Mesendoderm (in vitro differentiated cells): ENCODE measurements around the gene PRICKLE1.
"Not testable (repeated sequence)": the region's sequence is repeated elsewhere in the genome, so short reads cannot be mapped to it uniquely, and the experiment has no call there.

ENCODE experiments used
- DNase-seq: peaks from one replicate; pipeline ENCODE4 v3.0.0; 2013
- H2AK5ac ChIP-seq: 2 replicates; pipeline ENCODE4 v1.6.1; 2013; ENCODE audit warnings: low read length, inconsistent platforms
- H2BK120ac ChIP-seq: 2 replicates; pipeline ENCODE4 v1.6.1; 2013; ENCODE audit warnings: low read depth, mild to moderate bottlenecking, low read length, moderate library complexity, mixed read lengths
- H2BK15ac ChIP-seq: replicated peaks from 2 replicates; pipeline ENCODE4 v1.6.1; 2013; ENCODE audit warnings: low read depth, mild to moderate bottlenecking, moderate library complexity
- H2BK5ac ChIP-seq: 2 replicates; pipeline ENCODE4 v1.6.1; 2013; ENCODE audit warnings: low read length, inconsistent platforms
- H3K18ac ChIP-seq: 2 replicates; pipeline ENCODE4 v1.6.1; 2013; ENCODE audit warnings: mild to moderate bottlenecking, low read length, mixed read lengths
- H3K23ac ChIP-seq: one replicate; pipeline ENCODE4 v1.6.1; 2013; ENCODE audit warnings: low read length
- H3K27ac ChIP-seq: 2 replicates; pipeline ENCODE4 v1.5.1; 2013; ENCODE audit warnings: low read depth, mild to moderate bottlenecking, inconsistent platforms, low read length, moderate library complexity
- H3K27me3 ChIP-seq: 2 replicates; pipeline ENCODE4 v1.6.1; 2013; ENCODE audit warnings: low read length, control low read depth, mild to moderate bottlenecking, inconsistent platforms; ENCODE audit not compliant: insufficient read depth, poor library complexity
- H3K36me3 ChIP-seq: 2 replicates; pipeline ENCODE4 v1.6.1; 2013; ENCODE audit warnings: low read length, inconsistent platforms; ENCODE audit not compliant: control insufficient read depth, insufficient read depth
- H3K4ac ChIP-seq: one replicate; pipeline ENCODE4 v1.6.1; 2013; ENCODE audit warnings: low read depth, mild to moderate bottlenecking, low read length, moderate library complexity
- H3K4me1 ChIP-seq: 2 replicates; pipeline ENCODE4 v1.6.1; 2013; ENCODE audit warnings: low read depth, low read length, inconsistent platforms; ENCODE audit not compliant: control insufficient read depth
- H3K4me2 ChIP-seq: 2 replicates; pipeline ENCODE4 v1.6.1; 2013; ENCODE audit warnings: low read length
- H3K4me3 ChIP-seq: 2 replicates; pipeline ENCODE4 v1.5.1; 2013; ENCODE audit warnings: mild to moderate bottlenecking, low read length
- H3K56ac ChIP-seq: one replicate; pipeline ENCODE4 v1.6.1; 2013; ENCODE audit warnings: low read length
- H3K79me1 ChIP-seq: 2 replicates; pipeline ENCODE4 v1.6.1; 2013; ENCODE audit warnings: low read length, inconsistent platforms
- H3K79me2 ChIP-seq: 2 replicates; pipeline ENCODE4 v1.6.1; 2013; ENCODE audit warnings: mild to moderate bottlenecking, low read length; ENCODE audit not compliant: control insufficient read depth, insufficient read depth
- H3K9ac ChIP-seq: 2 replicates; pipeline ENCODE4 v1.6.1; 2013; ENCODE audit warnings: low read length, inconsistent platforms
- H4K5ac ChIP-seq: one replicate; pipeline ENCODE4 v1.6.1; 2013; ENCODE audit warnings: low read length
- H4K8ac ChIP-seq: one replicate; pipeline ENCODE4 v1.6.1; 2013; ENCODE audit warnings: low read depth, mild to moderate bottlenecking, control low read depth, low read length, moderate library complexity
- WGBS: extraction: QIAGEN DNeasy Blood & Tissue Kit; methylation state at CpG from one replicate; pipeline ENCODE4 v1.1.7; 2013; ENCODE audit warnings: low lambda C conversion rate, missing lambda C conversion rate; ENCODE audit not compliant: insufficient coverage; ENCODE audit errors: extremely low coverage; 5-methylcytosine and 5-hydroxymethylcytosine counted together

The PRICKLE1 gene

DNA sequence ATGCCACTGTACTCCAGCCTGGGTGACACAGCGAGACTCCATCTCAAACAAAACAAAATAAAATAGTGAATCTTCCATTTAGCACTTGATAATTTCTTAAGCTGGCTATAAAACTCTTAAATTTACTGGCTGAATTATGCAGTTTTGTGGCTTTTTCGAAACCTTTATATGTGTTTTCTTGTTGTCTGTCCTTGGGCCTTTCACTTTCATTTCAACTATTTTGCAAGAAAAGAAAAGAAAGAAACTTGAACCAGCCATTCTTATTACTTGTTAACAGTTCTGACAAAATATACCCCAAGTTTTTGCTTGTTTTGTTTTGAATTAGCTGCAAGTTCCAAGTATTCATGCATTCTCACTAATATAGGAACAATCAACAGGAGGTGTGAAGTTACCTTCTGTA, 42.8 kb downstream of the PRICKLE1 start:
- H3K36me3 ChIP-seq = no peaks in the 10 kb centered on the region
- H3K9ac ChIP-seq = no peak overlapping the region
- no peak overlapping the region for H3K4me2 ChIP-seq
- no peaks in the 10 kb centered on the region for H3K4me1 ChIP-seq
- no peak overlapping the region for H3K4me3 ChIP-seq
- H4K8ac ChIP-seq = no peak overlapping the region
- H3K79me2 ChIP-seq = no peaks in the 10 kb centered on the region
- no peak overlapping the region for H3K23ac ChIP-seq
- H2BK5ac ChIP-seq = no peak overlapping the region
- H3K18ac ChIP-seq = no peak overlapping the region
- no peak overlapping the region for H3K56ac ChIP-seq
- H4K5ac ChIP-seq = no peak overlapping the region
- WGBS = no CpG with 5 or more reads among the region's 2 CpGs
- H3K27me3 ChIP-seq = no peaks in the 10 kb centered on the region
- no peak overlapping the region for H3K4ac ChIP-seq
- no peak for DNase-seq
- no peaks in the 10 kb centered on the region for H3K79me1 ChIP-seq
- H3K27ac ChIP-seq = no peak overlapping the region
- no peak overlapping the region for H2BK120ac ChIP-seq
- no peak overlapping the region for H2AK5ac ChIP-seq
- no peak overlapping the region for H2BK15ac ChIP-seq

DNA sequence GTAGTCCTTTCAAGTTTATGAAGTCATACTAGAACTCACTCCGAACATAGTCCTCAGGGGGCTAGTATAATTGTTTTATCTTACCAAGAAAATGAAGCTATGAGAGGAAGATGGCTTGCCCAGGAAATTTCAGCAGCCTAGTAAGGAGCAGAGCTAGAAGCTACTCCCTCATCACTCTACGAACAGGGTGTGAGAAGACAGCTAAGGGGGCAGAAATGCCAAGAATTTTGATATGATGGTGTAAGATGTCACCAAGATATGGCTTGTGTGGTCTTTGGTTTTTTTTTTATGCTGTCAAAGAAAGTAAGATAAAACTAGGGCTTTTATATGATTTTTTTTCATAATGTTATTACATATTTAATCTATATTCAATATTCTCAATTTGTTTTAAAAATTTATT, 47.6 kb downstream of the PRICKLE1 start:
- DNase-seq = no peak
- no peak overlapping the region for H2AK5ac ChIP-seq
- no peak overlapping the region for H3K18ac ChIP-seq
- no peak overlapping the region for H3K4me2 ChIP-seq
- H3K4ac ChIP-seq = no peak overlapping the region
- H2BK15ac ChIP-seq = no peak overlapping the region
- no peaks in the 10 kb centered on the region for H3K79me2 ChIP-seq
- no peak overlapping the region for H3K27ac ChIP-seq
- no peaks in the 10 kb centered on the region for H3K79me1 ChIP-seq
- no peak overlapping the region for H3K4me3 ChIP-seq
- H3K23ac ChIP-seq = no peak overlapping the region
- H4K8ac ChIP-seq = no peak overlapping the region
- no peaks in the 10 kb centered on the region for H3K36me3 ChIP-seq
- H3K4me1 ChIP-seq = no peaks in the 10 kb centered on the region
- H4K5ac ChIP-seq = no peak overlapping the region
- no peak overlapping the region for H2BK120ac ChIP-seq
- H2BK5ac ChIP-seq = no peak overlapping the region
- no peak overlapping the region for H3K9ac ChIP-seq
- H3K56ac ChIP-seq = no peak overlapping the region
- no CpG with 5 or more reads among the region's 2 CpGs for WGBS
- H3K27me3 ChIP-seq = no peaks in the 10 kb centered on the region

GRCh38 chr12:42541308-42541707, 48.2 kb downstream of the PRICKLE1 start:
- DNase-seq, H3K56ac ChIP-seq, H3K4me2 ChIP-seq, H2BK15ac ChIP-seq, H3K79me1 ChIP-seq, H3K36me3 ChIP-seq, H3K4ac ChIP-seq, H2AK5ac ChIP-seq, H3K27ac ChIP-seq, H3K27me3 ChIP-seq, H3K9ac ChIP-seq, H3K4me1 ChIP-seq, H3K4me3 ChIP-seq, H4K8ac ChIP-seq, H4K5ac ChIP-seq, H3K18ac ChIP-seq, H2BK5ac ChIP-seq, H3K79me2 ChIP-seq, H3K23ac ChIP-seq, H2BK120ac ChIP-seq: not testable (repeated sequence)
- WGBS = no CpG with 5 or more reads among the region's 2 CpGs

DNA sequence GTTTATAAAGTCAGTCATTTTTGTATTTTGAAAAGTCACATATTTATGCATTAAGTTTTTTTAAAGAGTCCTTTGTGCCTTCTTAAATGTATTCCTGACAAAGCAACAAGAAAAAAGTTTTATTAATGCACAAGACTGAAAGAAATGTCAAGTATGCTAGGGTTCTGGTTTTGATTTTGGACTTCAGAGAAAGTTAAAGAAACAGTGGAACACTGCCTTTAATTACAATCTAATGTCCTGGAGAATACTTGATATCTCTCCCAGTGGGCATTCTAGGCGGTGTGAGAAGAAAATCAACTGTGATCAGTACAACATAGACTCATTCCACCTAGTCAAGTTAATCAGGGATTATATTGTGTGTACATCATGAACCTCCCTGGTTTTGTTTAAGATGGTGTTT, 49.9 kb downstream of the PRICKLE1 start:
- Histone ChIP-seq H3K27me3 (no peaks in the 10 kb centered on the region), H3K4me3 (no peak overlapping the region), H3K27ac (no peak overlapping the region), H3K79me1 (peaks cover 2% of the 10 kb centered on the region), H2BK120ac (no peak overlapping the region), H2BK5ac (no peak overlapping the region), H2BK15ac (no peak overlapping the region), H3K4me2 (no peak overlapping the region), H3K4me1 (no peaks in the 10 kb centered on the region), H2AK5ac (no peak overlapping the region), H4K8ac (no peak overlapping the region), H3K4ac (no peak overlapping the region), H3K79me2 (no peaks in the 10 kb centered on the region), H3K18ac (no peak overlapping the region), H3K23ac (no peak overlapping the region), H3K9ac (no peak overlapping the region), H4K5ac (no peak overlapping the region), H3K56ac (no peak overlapping the region), H3K36me3 (no peaks in the 10 kb centered on the region)
- WGBS = no CpG with 5 or more reads among the region's 1 CpG
- DNase-seq = peak; percentile 35

GRCh38 chr12:42538203-42538602, 51.3 kb downstream of the PRICKLE1 start:
- Histone ChIP-seq H3K56ac (no peak overlapping the region), H2BK120ac (no peak overlapping the region), H3K79me1 (peaks cover 2% of the 10 kb centered on the region), H3K4ac (no peak overlapping the region), H2BK15ac (no peak overlapping the region), H3K23ac (no peak overlapping the region), H3K36me3 (no peaks in the 10 kb centered on the region), H2AK5ac (no peak overlapping the region), H3K79me2 (no peaks in the 10 kb centered on the region), H3K4me3 (no peak overlapping the region), H4K5ac (no peak overlapping the region), H3K4me2 (no peak overlapping the region), H3K4me1 (no peaks in the 10 kb centered on the region), H3K9ac (no peak overlapping the region), H3K27ac (no peak overlapping the region), H4K8ac (no peak overlapping the region), H3K18ac (no peak overlapping the region), H3K27me3 (no peaks in the 10 kb centered on the region), H2BK5ac (no peak overlapping the region)
- no peak for DNase-seq
- no CpG with 5 or more reads among the region's 3 CpGs for WGBS

DNA sequence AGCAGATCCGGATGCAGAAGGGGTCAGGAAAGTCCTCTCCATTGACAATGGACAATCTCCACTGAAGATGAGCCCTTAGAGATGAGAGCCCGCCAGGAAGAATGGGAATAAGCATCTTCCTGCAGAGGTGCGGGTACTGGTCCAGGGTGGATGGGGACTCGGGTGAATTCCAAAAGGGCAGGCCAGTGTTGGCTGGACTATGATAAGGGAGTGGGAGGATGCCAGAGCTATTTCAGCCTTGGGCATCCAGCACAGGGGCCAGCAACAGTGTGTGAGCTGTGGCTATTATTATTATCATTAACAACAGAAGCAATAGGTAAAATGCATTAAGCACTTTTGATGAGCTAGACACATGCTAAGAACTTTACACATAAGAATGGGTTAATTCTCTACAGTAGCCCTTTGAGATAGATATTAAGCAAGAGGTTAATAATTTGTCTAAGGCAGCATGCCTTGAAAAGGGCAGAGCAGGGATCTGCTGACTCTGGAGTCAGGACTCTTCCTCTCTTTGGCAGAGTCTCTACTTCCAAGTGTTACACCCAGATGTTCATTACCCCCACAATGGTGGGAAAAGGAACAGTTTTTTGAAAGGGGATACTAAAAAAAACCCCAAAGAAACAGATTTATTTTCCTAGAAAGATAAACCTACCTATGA, 55.2 kb downstream of the PRICKLE1 start:
- Histone ChIP-seq H3K4me2 (no peak overlapping the region), H3K27me3 (no peaks in the 10 kb centered on the region), H3K27ac (no peak overlapping the region), H3K36me3 (no peaks in the 10 kb centered on the region), H3K56ac (no peak overlapping the region), H2BK5ac (no peak overlapping the region), H3K4me3 (no peak overlapping the region), H2BK120ac (no peak overlapping the region), H3K9ac (no peak overlapping the region), H3K4me1 (no peaks in the 10 kb centered on the region), H2AK5ac (no peak overlapping the region), H3K18ac (no peak overlapping the region), H4K5ac (no peak overlapping the region), H2BK15ac (no peak overlapping the region), H3K79me2 (no peaks in the 10 kb centered on the region), H3K23ac (no peak overlapping the region), H3K4ac (no peak overlapping the region), H4K8ac (no peak overlapping the region), H3K79me1 (peaks cover 2% of the 10 kb centered on the region)
- WGBS = no CpG with 5 or more reads among the region's 4 CpGs
- no peak for DNase-seq
